GM23338 (cell line): ENCODE measurements around the gene ENOX2. TPM values are rescaled to one million over a fixed set of nuclear protein-coding genes. Genes with fewer than 3 reads are reported as not detected.

Experiments used
- ATAC-seq: fragments of 200-7000 bp; cut with Tn5 transposase; 3 replicates; pipeline ENCODE4 v1.9.1; 2020
- DNase-seq: peaks from one replicate; pipeline ENCODE4 v3.0.0-alpha.2; 2015; ENCODE audit warnings: low spot score
- H2AFZ ChIP-seq: fragments of 200-600 bp; sonication (generic); 2 replicates; pipeline ENCODE4 v1.8.0; 2016; ENCODE audit warnings: antibody characterized with exemption, mild to moderate bottlenecking, moderate library complexity
- H3F3A ChIP-seq: fragments of 200-600 bp; sonication (generic); replicated peaks from 2 replicates; pipeline ENCODE4 v1.8.0; 2017; ENCODE audit warnings: antibody characterized with exemption, mixed run types, low read depth
- H3K27ac ChIP-seq: fragments of 200-600 bp; sonication (generic); 2 replicates; pipeline ENCODE4 v1.6.1; 2016; ENCODE audit warnings: low read depth
- H3K27me3 ChIP-seq: fragments of 200-600 bp; sonication (generic); 2 replicates; pipeline ENCODE4 v1.8.0; 2016; ENCODE audit warnings: mild to moderate bottlenecking, mixed run types, moderate library complexity; ENCODE audit not compliant: insufficient read depth
- H3K36me3 ChIP-seq: fragments of 200-600 bp; sonication (generic); 2 replicates; pipeline ENCODE4 v1.8.0; 2016; ENCODE audit warnings: mild to moderate bottlenecking; ENCODE audit not compliant: insufficient read depth
- H3K4me1 ChIP-seq: fragments of 200-600 bp; sonication (generic); 2 replicates; pipeline ENCODE4 v1.8.0; 2016; ENCODE audit warnings: mild to moderate bottlenecking, moderate library complexity; ENCODE audit not compliant: insufficient read depth
- H3K4me2 ChIP-seq: fragments of 200-600 bp; sonication (generic); 2 replicates; pipeline ENCODE4 v1.7.1; 2017; ENCODE audit warnings: mixed run types
- H3K4me3 ChIP-seq: fragments of 200-600 bp; sonication (generic); 2 replicates; pipeline ENCODE4 v1.6.1; 2016; ENCODE audit warnings: mixed run types
- H3K79me2 ChIP-seq: fragments of 200-600 bp; sonication (generic); replicated peaks from 2 replicates; pipeline ENCODE4 v1.8.0; 2017; ENCODE audit warnings: mild to moderate bottlenecking; ENCODE audit not compliant: insufficient read depth
- H3K9me2 ChIP-seq: fragments of 200-600 bp; sonication (generic); 2 replicates; pipeline ENCODE4 v1.8.0; 2017; ENCODE audit not compliant: insufficient read depth
- H4K20me1 ChIP-seq: fragments of 200-600 bp; sonication (generic); replicated peaks from 2 replicates; pipeline ENCODE4 v1.8.0; 2017; ENCODE audit warnings: mild to moderate bottlenecking; ENCODE audit not compliant: insufficient read depth
- H3K27ac Mint-ChIP-seq: 2 replicates; pipeline ENCODE4 v1.8.0; 2020; ENCODE audit warnings: inconsistent platforms, mild to moderate bottlenecking, moderate library complexity, mixed read lengths
- H3K27me3 Mint-ChIP-seq: 3 replicates; pipeline ENCODE4 v1.8.0; 2022; ENCODE audit warnings: low read depth, mild to moderate bottlenecking, moderate library complexity, mixed read lengths, inconsistent platforms; ENCODE audit not compliant: insufficient read depth, poor library complexity
- H3K36me3 Mint-ChIP-seq: 3 replicates; pipeline ENCODE4 v1.8.0; 2021; ENCODE audit warnings: low read depth, mild to moderate bottlenecking, inconsistent platforms, moderate library complexity, mixed read lengths
- H3K4me1 Mint-ChIP-seq: 3 replicates; pipeline ENCODE4 v1.8.0; 2020; ENCODE audit warnings: mild to moderate bottlenecking, inconsistent platforms, mixed read lengths
- H3K4me3 Mint-ChIP-seq: 3 replicates; pipeline ENCODE4 v1.8.0; 2021; ENCODE audit warnings: moderate library complexity, mild to moderate bottlenecking, inconsistent platforms, mixed read lengths
- H3K9me3 Mint-ChIP-seq: 3 replicates; pipeline ENCODE4 v1.8.0; 2020; ENCODE audit warnings: moderate library complexity, mild to moderate bottlenecking, inconsistent platforms, mixed read lengths
- CREB1 ChIP-seq: fragments of 250-450 bp; sonication (Bioruptor Pico); IDR thresholded peaks from 2 replicates; pipeline ENCODE4 v1.5.0; 2020; ENCODE audit warnings: low read depth, mild to moderate bottlenecking, moderate library complexity
- ETS1 ChIP-seq: IDR thresholded peaks from 2 replicates; pipeline ENCODE4 v1.6.1; 2016; ENCODE audit warnings: antibody characterized with exemption
- EZH2 ChIP-seq: fragments of 200-600 bp; sonication (generic); IDR thresholded peaks from one replicate; pipeline ENCODE4 v1.8.0; 2017; ENCODE audit warnings: antibody characterized with exemption, mild to moderate bottlenecking, low read depth; ENCODE audit not compliant: unreplicated experiment
- EZH2phosphoT487 ChIP-seq: fragments of 200-600 bp; sonication (generic); IDR thresholded peaks from one replicate; pipeline ENCODE4 v1.8.1; 2018; ENCODE audit warnings: antibody characterized with exemption; ENCODE audit not compliant: unreplicated experiment
- JUNB ChIP-seq: IDR thresholded peaks from one replicate; pipeline ENCODE4 v1.6.1; 2016; ENCODE audit warnings: antibody characterized with exemption; ENCODE audit not compliant: unreplicated experiment
- NANOG ChIP-seq: IDR thresholded peaks from 2 replicates; pipeline ENCODE4 v1.6.1; 2016; ENCODE audit warnings: antibody characterized with exemption, borderline replicate concordance
- POLR2AphosphoS5 ChIP-seq: IDR thresholded peaks from 2 replicates; pipeline ENCODE4 v1.6.1; 2016; ENCODE audit warnings: antibody characterized with exemption, low read depth
- STAT1 ChIP-seq: IDR thresholded peaks from one replicate; pipeline ENCODE4 v1.6.1; 2016; ENCODE audit warnings: antibody characterized with exemption; ENCODE audit not compliant: unreplicated experiment
- ZNF114 ChIP-seq: fragments of 250-450 bp; sonication (Bioruptor Pico); IDR thresholded peaks from 2 replicates; pipeline ENCODE4 v1.5.0; 2020; ENCODE audit warnings: mild to moderate bottlenecking, moderate library complexity
- ZNF331 ChIP-seq: fragments of 250-450 bp; sonication (Bioruptor Pico); IDR thresholded peaks from 2 replicates; pipeline ENCODE4 v1.5.0; 2020; ENCODE audit warnings: low read depth, mild to moderate bottlenecking, moderate library complexity
- polyA plus RNA-seq: library from polyadenylated mRNA; unstranded; fragments of >200 nt; fragmentation: Nextera tagmentation; extraction: Ambion mirVana; gene quantifications from 2 replicates; pipeline ENCODE4 v1.2.1, GENCODE V29; 2016
- total RNA-seq: library from RNA; depleted of rRNA; stranded (reverse); fragments of >200 nt; shearing (Covaris generic); gene quantifications from 2 replicates; pipeline ENCODE4 v1.2.3, GENCODE V29; 2014
- TF ChIP-seq, protein P1 (sequence below): fragments of 250-450 bp; sonication (Bioruptor Pico); IDR thresholded peaks from 2 replicates; pipeline ENCODE4 v1.5.0; 2020; ENCODE audit warnings: mild to moderate bottlenecking, moderate library complexity
- TF ChIP-seq, protein P2 (sequence below), 2 experiments: fragments of 200-600 bp in 1 of 2; sonication (generic) in 1 of 2; conservative IDR thresholded peaks; 2 replicates each; pipeline versions ENCODE4 v1.5.1 to v1.6.1; 2016 to 2017; ENCODE audit warnings: antibody characterized with exemption in 2 of 2, low read depth in 2 of 2, mild to moderate bottlenecking in 2 of 2, moderate library complexity in 1 of 2
- TF ChIP-seq, protein P3 (sequence below): IDR thresholded peaks from one replicate; pipeline ENCODE4 v1.6.1; 2018; ENCODE audit warnings: antibody characterized with exemption; ENCODE audit not compliant: unreplicated experiment

The ENOX2 gene
- total and polyA plus RNA-seq, 2 experiments from 2014 or later = 9.6 to 11.2 TPM

GRCh38 chrX:130704053-130705038 lies 198.7 kb downstream of the ENOX2 start:
- Mint-ChIP-seq H3K36me3 (no peaks in the 10 kb centered on the region), H3K27ac (no peak overlapping the region), H3K4me3 (no peak overlapping the region), H3K4me1 (peaks cover 6% of the 10 kb centered on the region; the same call in 1 of the 3 replicates), H3K9me3 (no peaks in the 10 kb centered on the region), H3K27me3 (peaks cover 2% of the 10 kb centered on the region)
- Histone ChIP-seq H3K27me3 (no peaks in the 10 kb centered on the region), H3K36me3 (no peaks in the 10 kb centered on the region), H3F3A (no peaks in the 10 kb centered on the region), H3K4me3 (no peak overlapping the region), H3K4me2 (no peak overlapping the region), H4K20me1 (no peaks in the 10 kb centered on the region), H3K27ac (no peak overlapping the region), H3K9me2 (no peaks in the 10 kb centered on the region), H2AFZ (no peak overlapping the region), H3K4me1 (no peaks in the 10 kb centered on the region), H3K79me2 (no peaks in the 10 kb centered on the region)
- no peak for DNase-seq
- no peak for ATAC-seq
- TF ChIP-seq, protein P1, sequence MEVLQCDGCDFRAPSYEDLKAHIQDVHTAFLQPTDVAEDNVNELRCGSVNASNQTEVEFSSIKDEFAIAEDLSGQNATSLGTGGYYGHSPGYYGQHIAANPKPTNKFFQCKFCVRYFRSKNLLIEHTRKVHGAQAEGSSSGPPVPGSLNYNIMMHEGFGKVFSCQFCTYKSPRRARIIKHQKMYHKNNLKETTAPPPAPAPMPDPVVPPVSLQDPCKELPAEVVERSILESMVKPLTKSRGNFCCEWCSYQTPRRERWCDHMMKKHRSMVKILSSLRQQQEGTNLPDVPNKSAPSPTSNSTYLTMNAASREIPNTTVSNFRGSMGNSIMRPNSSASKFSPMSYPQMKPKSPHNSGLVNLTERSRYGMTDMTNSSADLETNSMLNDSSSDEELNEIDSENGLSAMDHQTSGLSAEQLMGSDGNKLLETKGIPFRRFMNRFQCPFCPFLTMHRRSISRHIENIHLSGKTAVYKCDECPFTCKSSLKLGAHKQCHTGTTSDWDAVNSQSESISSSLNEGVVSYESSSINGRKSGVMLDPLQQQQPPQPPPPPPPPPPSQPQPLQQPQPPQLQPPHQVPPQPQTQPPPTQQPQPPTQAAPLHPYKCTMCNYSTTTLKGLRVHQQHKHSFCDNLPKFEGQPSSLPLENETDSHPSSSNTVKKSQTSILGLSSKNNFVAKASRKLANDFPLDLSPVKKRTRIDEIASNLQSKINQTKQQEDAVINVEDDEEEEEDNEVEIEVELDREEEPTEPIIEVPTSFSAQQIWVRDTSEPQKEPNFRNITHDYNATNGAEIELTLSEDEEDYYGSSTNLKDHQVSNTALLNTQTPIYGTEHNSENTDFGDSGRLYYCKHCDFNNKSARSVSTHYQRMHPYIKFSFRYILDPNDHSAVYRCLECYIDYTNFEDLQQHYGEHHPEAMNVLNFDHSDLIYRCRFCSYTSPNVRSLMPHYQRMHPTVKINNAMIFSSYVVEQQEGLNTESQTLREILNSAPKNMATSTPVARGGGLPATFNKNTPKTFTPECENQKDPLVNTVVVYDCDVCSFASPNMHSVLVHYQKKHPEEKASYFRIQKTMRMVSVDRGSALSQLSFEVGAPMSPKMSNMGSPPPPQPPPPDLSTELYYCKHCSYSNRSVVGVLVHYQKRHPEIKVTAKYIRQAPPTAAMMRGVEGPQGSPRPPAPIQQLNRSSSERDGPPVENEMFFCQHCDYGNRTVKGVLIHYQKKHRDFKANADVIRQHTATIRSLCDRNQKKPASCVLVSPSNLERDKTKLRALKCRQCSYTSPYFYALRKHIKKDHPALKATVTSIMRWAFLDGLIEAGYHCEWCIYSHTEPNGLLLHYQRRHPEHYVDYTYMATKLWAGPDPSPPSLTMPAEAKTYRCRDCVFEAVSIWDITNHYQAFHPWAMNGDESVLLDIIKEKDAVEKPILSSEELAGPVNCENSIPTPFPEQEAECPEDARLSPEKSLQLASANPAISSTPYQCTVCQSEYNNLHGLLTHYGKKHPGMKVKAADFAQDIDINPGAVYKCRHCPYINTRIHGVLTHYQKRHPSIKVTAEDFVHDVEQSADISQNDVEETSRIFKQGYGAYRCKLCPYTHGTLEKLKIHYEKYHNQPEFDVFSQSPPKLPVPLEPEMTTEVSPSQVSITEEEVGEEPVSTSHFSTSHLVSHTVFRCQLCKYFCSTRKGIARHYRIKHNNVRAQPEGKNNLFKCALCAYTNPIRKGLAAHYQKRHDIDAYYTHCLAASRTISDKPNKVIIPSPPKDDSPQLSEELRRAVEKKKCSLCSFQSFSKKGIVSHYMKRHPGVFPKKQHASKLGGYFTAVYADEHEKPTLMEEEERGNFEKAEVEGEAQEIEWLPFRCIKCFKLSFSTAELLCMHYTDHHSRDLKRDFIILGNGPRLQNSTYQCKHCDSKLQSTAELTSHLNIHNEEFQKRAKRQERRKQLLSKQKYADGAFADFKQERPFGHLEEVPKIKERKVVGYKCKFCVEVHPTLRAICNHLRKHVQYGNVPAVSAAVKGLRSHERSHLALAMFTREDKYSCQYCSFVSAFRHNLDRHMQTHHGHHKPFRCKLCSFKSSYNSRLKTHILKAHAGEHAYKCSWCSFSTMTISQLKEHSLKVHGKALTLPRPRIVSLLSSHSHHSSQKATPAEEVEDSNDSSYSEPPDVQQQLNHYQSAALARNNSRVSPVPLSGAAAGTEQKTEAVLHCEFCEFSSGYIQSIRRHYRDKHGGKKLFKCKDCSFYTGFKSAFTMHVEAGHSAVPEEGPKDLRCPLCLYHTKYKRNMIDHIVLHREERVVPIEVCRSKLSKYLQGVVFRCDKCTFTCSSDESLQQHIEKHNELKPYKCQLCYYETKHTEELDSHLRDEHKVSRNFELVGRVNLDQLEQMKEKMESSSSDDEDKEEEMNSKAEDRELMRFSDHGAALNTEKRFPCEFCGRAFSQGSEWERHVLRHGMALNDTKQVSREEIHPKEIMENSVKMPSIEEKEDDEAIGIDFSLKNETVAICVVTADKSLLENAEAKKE (CRISPR knock-in tag) = no peak
- TF ChIP-seq EZH2phosphoT487 = no peak
- TF ChIP-seq JUNB = no peak
- TF ChIP-seq POLR2AphosphoS5 = no peak
- TF ChIP-seq ZNF114 (CRISPR knock-in tag) = no peak
- no peak for TF ChIP-seq STAT1
- TF ChIP-seq, protein P2, sequence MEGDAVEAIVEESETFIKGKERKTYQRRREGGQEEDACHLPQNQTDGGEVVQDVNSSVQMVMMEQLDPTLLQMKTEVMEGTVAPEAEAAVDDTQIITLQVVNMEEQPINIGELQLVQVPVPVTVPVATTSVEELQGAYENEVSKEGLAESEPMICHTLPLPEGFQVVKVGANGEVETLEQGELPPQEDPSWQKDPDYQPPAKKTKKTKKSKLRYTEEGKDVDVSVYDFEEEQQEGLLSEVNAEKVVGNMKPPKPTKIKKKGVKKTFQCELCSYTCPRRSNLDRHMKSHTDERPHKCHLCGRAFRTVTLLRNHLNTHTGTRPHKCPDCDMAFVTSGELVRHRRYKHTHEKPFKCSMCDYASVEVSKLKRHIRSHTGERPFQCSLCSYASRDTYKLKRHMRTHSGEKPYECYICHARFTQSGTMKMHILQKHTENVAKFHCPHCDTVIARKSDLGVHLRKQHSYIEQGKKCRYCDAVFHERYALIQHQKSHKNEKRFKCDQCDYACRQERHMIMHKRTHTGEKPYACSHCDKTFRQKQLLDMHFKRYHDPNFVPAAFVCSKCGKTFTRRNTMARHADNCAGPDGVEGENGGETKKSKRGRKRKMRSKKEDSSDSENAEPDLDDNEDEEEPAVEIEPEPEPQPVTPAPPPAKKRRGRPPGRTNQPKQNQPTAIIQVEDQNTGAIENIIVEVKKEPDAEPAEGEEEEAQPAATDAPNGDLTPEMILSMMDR (conservative IDR thresholded peaks at IDR 0.05; ENCODE audit: low read depth in 2 of 2) = no peak
- TF ChIP-seq, protein P3, sequence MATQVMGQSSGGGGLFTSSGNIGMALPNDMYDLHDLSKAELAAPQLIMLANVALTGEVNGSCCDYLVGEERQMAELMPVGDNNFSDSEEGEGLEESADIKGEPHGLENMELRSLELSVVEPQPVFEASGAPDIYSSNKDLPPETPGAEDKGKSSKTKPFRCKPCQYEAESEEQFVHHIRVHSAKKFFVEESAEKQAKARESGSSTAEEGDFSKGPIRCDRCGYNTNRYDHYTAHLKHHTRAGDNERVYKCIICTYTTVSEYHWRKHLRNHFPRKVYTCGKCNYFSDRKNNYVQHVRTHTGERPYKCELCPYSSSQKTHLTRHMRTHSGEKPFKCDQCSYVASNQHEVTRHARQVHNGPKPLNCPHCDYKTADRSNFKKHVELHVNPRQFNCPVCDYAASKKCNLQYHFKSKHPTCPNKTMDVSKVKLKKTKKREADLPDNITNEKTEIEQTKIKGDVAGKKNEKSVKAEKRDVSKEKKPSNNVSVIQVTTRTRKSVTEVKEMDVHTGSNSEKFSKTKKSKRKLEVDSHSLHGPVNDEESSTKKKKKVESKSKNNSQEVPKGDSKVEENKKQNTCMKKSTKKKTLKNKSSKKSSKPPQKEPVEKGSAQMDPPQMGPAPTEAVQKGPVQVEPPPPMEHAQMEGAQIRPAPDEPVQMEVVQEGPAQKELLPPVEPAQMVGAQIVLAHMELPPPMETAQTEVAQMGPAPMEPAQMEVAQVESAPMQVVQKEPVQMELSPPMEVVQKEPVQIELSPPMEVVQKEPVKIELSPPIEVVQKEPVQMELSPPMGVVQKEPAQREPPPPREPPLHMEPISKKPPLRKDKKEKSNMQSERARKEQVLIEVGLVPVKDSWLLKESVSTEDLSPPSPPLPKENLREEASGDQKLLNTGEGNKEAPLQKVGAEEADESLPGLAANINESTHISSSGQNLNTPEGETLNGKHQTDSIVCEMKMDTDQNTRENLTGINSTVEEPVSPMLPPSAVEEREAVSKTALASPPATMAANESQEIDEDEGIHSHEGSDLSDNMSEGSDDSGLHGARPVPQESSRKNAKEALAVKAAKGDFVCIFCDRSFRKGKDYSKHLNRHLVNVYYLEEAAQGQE = no peak
- no peak for TF ChIP-seq ZNF331 (CRISPR knock-in tag)
- no peak for TF ChIP-seq EZH2
- no peak for TF ChIP-seq ETS1
- no peak for TF ChIP-seq NANOG
- no peak for TF ChIP-seq CREB1
